GM21825 (cell line): Measurements from ENCODE around the gene SELENOS.
"Not testable (repeated sequence)": the region's sequence is repeated elsewhere in the genome, so short reads cannot be mapped to it uniquely, and the experiment has no call there.

Experiments
- ATAC-seq: cut with Tn5 transposase; IDR thresholded peaks from one replicate; pipeline ENCODE4 v1.9.1; 2021; ENCODE audit warnings: mild to moderate bottlenecking, moderate library complexity; ENCODE audit not compliant: unreplicated experiment

Gene SELENOS

GRCh38 chr15:101310161-101310480 is 32.8 kb upstream of the SELENOS start:
- no peak for ATAC-seq

- no peak for ATAC-seq
These were observed 32.3 kb upstream of the SELENOS start for GRCh38 chr15:101309436-101310160.

GRCh38 chr15:101308604-101309435 is 31.5 kb upstream of the SELENOS start:
- no peak for ATAC-seq

- ATAC-seq = no peak
These were observed 30.8 kb upstream of the SELENOS start for GRCh38 chr15:101307897-101308603.

- ATAC-seq = no peak
These were observed 30.0 kb upstream of the SELENOS start for GRCh38 chr15:101307048-101307896.

GRCh38 chr15:101306341-101307047 is 29.2 kb upstream of the SELENOS start:
- ATAC-seq = no peak

- no peak for ATAC-seq
These were observed 28.6 kb upstream of the SELENOS start for GRCh38 chr15:101305820-101306255.

GRCh38 chr15:101303408-101303807 is 26.1 kb upstream of the SELENOS start:
- no peak for ATAC-seq

- no peak for ATAC-seq
These were observed 19.4 kb upstream of the SELENOS start for GRCh38 chr15:101296418-101297405.

GRCh38 chr15:101295607-101296161 is 18.4 kb upstream of the SELENOS start:
- ATAC-seq = no peak

- ATAC-seq = peak; percentile 71
These were observed 17.7 kb upstream of the SELENOS start, which contains the start of gene SNRPA1 for GRCh38 chr15:101294731-101295606. Gene SNRPA1 (minus strand): TSS chr15:101295248. CDS start chr15:101295178, 70 bp downstream.

- ATAC-seq = no peak
These were observed 15.8 kb upstream of the SELENOS start for GRCh38 chr15:101293122-101293521.

GRCh38 chr15:101288905-101289513 is 11.7 kb upstream of the SELENOS start:
- no peak for ATAC-seq

GRCh38 chr15:101287342-101287741 is 10.1 kb upstream of the SELENOS start:
- not testable (repeated sequence) for ATAC-seq

- no peak for ATAC-seq
These were observed 9.3 kb upstream of the SELENOS start for GRCh38 chr15:101286471-101287114.

GRCh38 chr15:101283931-101284330 is 6.6 kb upstream of the SELENOS start:
- ATAC-seq = no peak

GRCh38 chr15:101280007-101280406 is 2.7 kb upstream of the SELENOS start:
- no peak for ATAC-seq
